A549 (cell line): ENCODE measurements around the gene SAG. TPM values are rescaled to one million over a fixed set of nuclear protein-coding genes. Genes with fewer than 3 reads are reported as not detected.
A peak's percentile ranks its signal among the peaks of the same experiment; 100 is the strongest.

Experiments
- ATAC-seq, 2 experiments: fragments of 200-7000 bp in 1 of 2; fragments of >200 bp in 1 of 2; cut with Nextera tagmentation in 1 of 2; cut with Tn5 transposase in 1 of 2; 3 replicates each; pipeline versions ENCODE4 v1.8.0 to v1.9.1; 2018 to 2020; ENCODE audit warnings: mild to moderate bottlenecking in 1 of 2, moderate library complexity in 1 of 2
- CTCF ChIA-PET: fragments of 300-600 bp; sonication (Branson Sonifier 250); formaldehyde crosslinking; extraction: SDS; loops from one replicate; lab custom pipeline; 2021; ENCODE audit warnings: antibody characterized with exemption, inconsistent platforms; lab: Yijun Ruan, JAX
- POLR2A ChIA-PET: fragments of 350-600 bp; formaldehyde crosslinking; extraction: SDS; loops from one replicate; lab custom pipeline; 2021; ENCODE audit warnings: antibody characterized with exemption, inconsistent platforms; lab: Yijun Ruan, JAX
- DNase-seq, 2 experiments: peaks; one replicate each; pipeline versions ENCODE4 v3.0.0 to v3.0.0-alpha.2; 2011 to 2016; ENCODE audit warnings: low read depth in 1 of 2, low spot score in 1 of 2
- FAIRE-seq: peaks from 2 replicates; lab custom pipeline; 2011; peaks lifted over from hg19 to GRCh38; lab: Jason Lieb, UNC
- H3K27ac ChIP-seq, 2 experiments: fragments of >200 bp; sonication (Bioruptor Twin); formaldehyde crosslinking; 3 replicates each; pipeline ENCODE4 v1.5.1; 2016 to 2017
- H3K4me1 ChIP-seq: fragments of >200 bp; sonication (Bioruptor Twin); formaldehyde crosslinking; 3 replicates; pipeline ENCODE4 v1.6.1; 2016
- H3K4me2 ChIP-seq: fragments of >200 bp; sonication (Bioruptor Twin); formaldehyde crosslinking; 3 replicates; pipeline ENCODE4 v1.6.1; 2016
- H3K4me3 ChIP-seq: fragments of >200 bp; sonication (Bioruptor Twin); formaldehyde crosslinking; 3 replicates; pipeline ENCODE4 v1.5.1; 2016
- H3K9me3 ChIP-seq: fragments of >200 bp; sonication (Bioruptor Twin); formaldehyde crosslinking; 3 replicates; pipeline ENCODE4 v1.6.1; 2016
- CBX2 ChIP-seq: fragments of 200-600 bp; sonication (generic); IDR thresholded peaks from 2 replicates; pipeline ENCODE4 v1.6.1; 2016; ENCODE audit warnings: low read depth, mild to moderate bottlenecking, borderline replicate concordance
- CBX8 ChIP-seq: fragments of 200-600 bp; sonication (generic); IDR thresholded peaks from 2 replicates; pipeline ENCODE4 v1.6.1; 2016
- CHD2 ChIP-seq: fragments of 150-350 bp; IDR thresholded peaks from 2 replicates; pipeline ENCODE4 v1.6.1; 2014; ENCODE audit warnings: low read length; ENCODE audit not compliant: partially characterized antibody
- EHF ChIP-seq: fragments of 250-450 bp; sonication (Bioruptor Pico); IDR thresholded peaks from 2 replicates; pipeline ENCODE4 v1.5.0; 2020; ENCODE audit warnings: mild to moderate bottlenecking
- EHMT2 ChIP-seq: fragments of 200-600 bp; sonication (generic); IDR thresholded peaks from 2 replicates; pipeline ENCODE4 v1.6.1; 2016; ENCODE audit warnings: antibody characterized with exemption, low read depth, mild to moderate bottlenecking, moderate library complexity
- GATA3 ChIP-seq: IDR thresholded peaks from 2 replicates; pipeline ENCODE4 v1.6.1; 2012; ENCODE audit warnings: borderline replicate concordance
- HOXB13 ChIP-seq: fragments of 250-450 bp; sonication (Bioruptor Pico); IDR thresholded peaks from 2 replicates; pipeline ENCODE4 v1.5.0; 2020; ENCODE audit warnings: low read depth, mild to moderate bottlenecking, moderate library complexity
- HOXB5 ChIP-seq: fragments of 250-450 bp; sonication (Bioruptor Pico); IDR thresholded peaks from 2 replicates; pipeline ENCODE4 v1.5.0; 2020; ENCODE audit warnings: mild to moderate bottlenecking, moderate library complexity
- KDM1A ChIP-seq: fragments of 200-600 bp; sonication (generic); IDR thresholded peaks from 2 replicates; pipeline ENCODE4 v1.6.1; 2016; ENCODE audit warnings: low read depth, mild to moderate bottlenecking
- KDM5A ChIP-seq: fragments of 200-600 bp; sonication (generic); IDR thresholded peaks from 2 replicates; pipeline ENCODE4 v1.6.1; 2016; ENCODE audit warnings: antibody characterized with exemption, mild to moderate bottlenecking
- MAFK ChIP-seq: fragments of 450-650 bp; IDR thresholded peaks from 2 replicates; pipeline ENCODE4 v1.6.1; 2014; ENCODE audit not compliant: partially characterized antibody
- MYC ChIP-seq: IDR thresholded peaks from 2 replicates; pipeline ENCODE4 v1.6.1; 2012; ENCODE audit warnings: mild to moderate bottlenecking, inconsistent platforms, low read length, improper control_type of control experiment, borderline replicate concordance
- NR3C1 ChIP-seq: fragments of >200 bp; sonication (Bioruptor Twin); formaldehyde crosslinking; IDR thresholded peaks from 3 replicates; pipeline ENCODE4 v1.6.1; 2017
- PHF8 ChIP-seq: fragments of 200-600 bp; sonication (generic); IDR thresholded peaks from 2 replicates; pipeline ENCODE4 v1.6.1; 2016; ENCODE audit warnings: low read depth, mild to moderate bottlenecking, antibody characterized with exemption, moderate library complexity, borderline replicate concordance
- RAD21 ChIP-seq, 2 experiments: fragments of >200 bp in 1 of 2; sonication (Bioruptor Twin) in 1 of 2; formaldehyde crosslinking in 1 of 2; IDR thresholded peaks in 1 of 2; conservative IDR thresholded peaks in 1 of 2; 2 replicates in 1 of 2; 3 replicates in 1 of 2; pipeline ENCODE4 v1.6.1; 2012 to 2018; ENCODE audit warnings: inconsistent platforms in 1 of 2
- REST ChIP-seq: fragments of 200-600 bp; sonication (generic); IDR thresholded peaks from 2 replicates; pipeline ENCODE4 v1.6.1; 2016; ENCODE audit warnings: antibody characterized with exemption, mild to moderate bottlenecking, moderate library complexity
- RNF2 ChIP-seq: fragments of 200-600 bp; sonication (generic); IDR thresholded peaks from 2 replicates; pipeline ENCODE4 v1.6.1; 2016; ENCODE audit warnings: low read depth, mild to moderate bottlenecking, antibody characterized with exemption, moderate library complexity, borderline replicate concordance
- SREBF2 ChIP-seq: fragments of 450-650 bp; IDR thresholded peaks from 2 replicates; pipeline ENCODE4 v1.6.1; 2014; ENCODE audit warnings: mild to moderate bottlenecking, moderate library complexity
- TFCP2L1 ChIP-seq: fragments of 250-450 bp; sonication (Bioruptor Pico); IDR thresholded peaks from 2 replicates; pipeline ENCODE4 v1.5.0; 2021; ENCODE audit warnings: mild to moderate bottlenecking
- TP53 ChIP-seq: fragments of 250-450 bp; sonication (Bioruptor Pico); IDR thresholded peaks from 2 replicates; pipeline ENCODE4 v1.5.0; 2021; ENCODE audit warnings: mild to moderate bottlenecking, moderate library complexity
- ZNF302 ChIP-seq: fragments of 250-450 bp; sonication (Bioruptor Pico); IDR thresholded peaks from 2 replicates; pipeline ENCODE4 v1.9.0; 2021; ENCODE audit warnings: inconsistent platforms, mild to moderate bottlenecking, moderate library complexity
- WGBS: methylation state at CpG from one replicate; pipeline ENCODE4 v1.1.6; 2017; ENCODE audit errors: missing lambda C conversion rate; 5-methylcytosine and 5-hydroxymethylcytosine counted together
- polyA plus RNA-seq, 4 experiments: library from polyadenylated mRNA; depleted of rRNA in 3 of 4; stranded (reverse); fragments of >200 nt; fragmentation: RNase III in 1 of 4; extraction: RNeasy Plus Mini Kit Qiagen cat#74134 plus additional on column Dnase treatment in 1 of 4; gene quantifications; 2 replicates in 3 of 4; 3 replicates in 1 of 4; pipeline ENCODE4 v1.2.3, GENCODE V29; 2011 to 2017
- TF ChIP-seq, protein P1 (sequence below): IDR thresholded peaks from 2 replicates; pipeline ENCODE4 v1.6.1; 2012; ENCODE audit warnings: low read depth, borderline replicate concordance
- TF ChIP-seq, protein P2 (sequence below): IDR thresholded peaks from 2 replicates; pipeline ENCODE4 v1.6.1; 2012
- TF ChIP-seq, protein P3 (sequence below): fragments of 450-650 bp; IDR thresholded peaks from 2 replicates; pipeline ENCODE4 v1.6.1; 2014; ENCODE audit warnings: antibody characterized with exemption
- TF ChIP-seq, protein P4 (sequence below): fragments of 250-450 bp; sonication (Bioruptor Pico); IDR thresholded peaks from 2 replicates; pipeline ENCODE4 v1.5.0; 2021; ENCODE audit warnings: mild to moderate bottlenecking, moderate library complexity, borderline replicate concordance

Gene SAG
- polyA plus RNA-seq, 2 of the 4 experiments (the other 2 are of a cell fraction) = not detected

DNA sequence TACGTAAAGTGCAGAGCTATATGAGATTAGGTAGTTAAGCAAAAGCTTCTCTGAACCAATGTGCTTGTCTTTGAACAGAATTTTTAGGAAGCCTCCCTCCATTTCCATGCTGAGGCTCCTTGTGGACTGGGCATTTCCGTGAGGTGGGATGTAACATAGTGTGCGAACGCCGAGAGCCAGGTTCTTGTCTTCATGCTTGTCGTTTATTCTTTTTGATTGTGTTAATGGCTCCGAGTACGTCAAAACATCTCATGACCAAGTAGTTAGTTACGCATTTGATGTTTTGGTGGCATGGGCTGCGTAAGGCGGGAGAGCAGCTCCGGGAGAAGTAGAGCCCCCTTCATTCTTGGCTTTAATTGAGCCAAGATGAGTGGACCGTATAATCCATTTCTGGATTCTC lies 79.6 kb downstream of the SAG start:
- TF ChIP-seq NR3C1 (no peak), KDM1A (no peak), HOXB13 (CRISPR knock-in tag) (no peak), GATA3 (no peak), RNF2 (no peak)
- TF ChIP-seq, protein P1, sequence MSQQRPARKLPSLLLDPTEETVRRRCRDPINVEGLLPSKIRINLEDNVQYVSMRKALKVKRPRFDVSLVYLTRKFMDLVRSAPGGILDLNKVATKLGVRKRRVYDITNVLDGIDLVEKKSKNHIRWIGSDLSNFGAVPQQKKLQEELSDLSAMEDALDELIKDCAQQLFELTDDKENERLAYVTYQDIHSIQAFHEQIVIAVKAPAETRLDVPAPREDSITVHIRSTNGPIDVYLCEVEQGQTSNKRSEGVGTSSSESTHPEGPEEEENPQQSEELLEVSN = no peak
- ChIA-PET CTCF (interaction anchor here (1.1 to 2.8 kb wide), 5 partner anchors 14 to 56 kb away, joined by 3 to 16 read pairs (median 4); no protein-coding TSS in a partner anchor), POLR2A (no interaction called here)
- FAIRE-seq (no peak), ATAC-seq (peak; percentile 6 to 13; a peak in 4 of 6 replicates), DNase-seq (no peak)
- peak overlapping the region; percentile 86 to 92 for H3K27ac ChIP-seq
- peaks cover 80% of the 10 kb centered on the region for H3K4me1 ChIP-seq
- 75% methylated on average over 13 of the region's 13 CpGs for WGBS
- no peaks in the 10 kb centered on the region for H3K9me3 ChIP-seq
- H3K4me3 ChIP-seq = peak overlapping the region; percentile 10; the same call in 2 of the 3 replicates
- H3K4me2 ChIP-seq = peak overlapping the region; percentile 73

DNA sequence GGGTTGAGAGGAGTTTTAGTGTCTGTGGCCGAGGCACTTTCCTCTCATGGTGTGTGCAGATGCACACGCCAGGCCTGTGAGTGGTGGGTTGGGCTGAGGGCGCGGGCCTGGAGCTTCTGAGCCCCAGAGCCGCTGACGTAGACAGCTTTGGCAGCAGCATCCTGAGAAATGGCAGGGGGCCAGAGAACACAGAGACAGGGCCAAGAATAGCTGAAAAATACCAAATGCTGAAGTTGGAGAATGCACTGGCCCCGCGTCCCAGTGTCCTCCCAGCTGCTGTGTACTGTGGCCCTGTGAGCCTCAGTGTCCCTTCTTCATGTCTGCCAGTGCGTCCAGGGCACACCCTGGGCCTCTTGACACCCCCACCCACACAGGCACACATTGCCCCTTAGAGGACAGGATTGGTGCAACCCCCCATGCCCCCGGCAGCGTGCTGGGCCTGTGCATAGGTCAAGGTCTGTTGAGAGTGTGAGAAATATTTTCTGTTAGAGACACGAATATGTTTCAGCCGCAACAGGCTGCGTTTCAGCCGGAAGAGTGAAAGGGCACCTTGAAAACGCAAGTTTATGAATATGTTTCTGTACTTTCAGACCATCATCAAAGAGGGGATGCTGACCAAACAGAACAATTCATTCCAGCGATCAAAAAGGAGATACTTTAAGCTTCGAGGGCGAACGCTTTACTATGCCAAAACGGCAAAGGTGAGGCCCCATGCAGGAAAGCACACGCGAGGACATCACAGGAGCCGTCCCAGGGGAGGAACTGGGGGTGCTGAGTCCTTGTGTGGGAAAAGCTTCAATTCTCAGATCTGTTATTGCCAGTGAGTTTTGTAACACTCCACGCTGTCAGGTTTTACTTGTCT lies 80.3 kb downstream of the SAG start:
- ChIA-PET CTCF (interaction anchor here (0.9 to 2.8 kb wide), 7 partner anchors 13 to 123 kb away, joined by 3 to 16 read pairs (median 3); no protein-coding TSS in a partner anchor), POLR2A (interaction anchor here (0.8 kb wide), 1 partner anchor 31 kb away, joined by 6 read pairs; no protein-coding TSS in a partner anchor)
- Histone ChIP-seq H3K9me3 (no peaks in the 10 kb centered on the region), H3K27ac (peak overlapping the region; percentile 86 to 92), H3K4me1 (peaks cover 74% of the 10 kb centered on the region), H3K4me2 (peak overlapping the region; percentile 73), H3K4me3 (peak overlapping the region; percentile 10; the same call in 2 of the 3 replicates)
- ATAC-seq = peak; percentile 65 to 78
- no peak for FAIRE-seq
- 46% methylated on average over 23 of the region's 25 CpGs for WGBS
- DNase-seq = peak; percentile 66 to 88
- TF ChIP-seq SREBF2 (no peak), ZNF302 (CRISPR knock-in tag) (no peak), TP53 (CRISPR knock-in tag) (no peak), MYC (no peak), TFCP2L1 (CRISPR knock-in tag) (no peak), KDM5A (no peak), CHD2 (no peak), RAD21 (conservative IDR thresholded peaks at IDR 0.05 in 1 of 2, IDR thresholded peaks at IDR 0.05 in 1 of 2) (no peak), MAFK (peak; percentile 59), REST (no peak), HOXB13 (CRISPR knock-in tag) (0 out of 2 replicates have a peak, but pooled peaks have one; percentile 30), GATA3 (peak; percentile 62; the same call in 1 of the 2 replicates), CBX2 (no peak), HOXB5 (CRISPR knock-in tag) (peak; percentile 79), KDM1A (no peak), PHF8 (no peak), CBX8 (no peak), EHMT2 (no peak), EHF (CRISPR knock-in tag) (0 out of 2 replicates have a peak, but pooled peaks have one; percentile 49)
- TF ChIP-seq, protein P2, sequence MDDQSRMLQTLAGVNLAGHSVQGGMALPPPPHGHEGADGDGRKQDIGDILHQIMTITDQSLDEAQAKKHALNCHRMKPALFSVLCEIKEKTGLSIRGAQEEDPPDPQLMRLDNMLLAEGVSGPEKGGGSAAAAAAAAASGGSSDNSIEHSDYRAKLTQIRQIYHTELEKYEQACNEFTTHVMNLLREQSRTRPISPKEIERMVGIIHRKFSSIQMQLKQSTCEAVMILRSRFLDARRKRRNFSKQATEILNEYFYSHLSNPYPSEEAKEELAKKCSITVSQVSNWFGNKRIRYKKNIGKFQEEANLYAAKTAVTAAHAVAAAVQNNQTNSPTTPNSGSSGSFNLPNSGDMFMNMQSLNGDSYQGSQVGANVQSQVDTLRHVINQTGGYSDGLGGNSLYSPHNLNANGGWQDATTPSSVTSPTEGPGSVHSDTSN = no peak
- TF ChIP-seq, protein P3, sequence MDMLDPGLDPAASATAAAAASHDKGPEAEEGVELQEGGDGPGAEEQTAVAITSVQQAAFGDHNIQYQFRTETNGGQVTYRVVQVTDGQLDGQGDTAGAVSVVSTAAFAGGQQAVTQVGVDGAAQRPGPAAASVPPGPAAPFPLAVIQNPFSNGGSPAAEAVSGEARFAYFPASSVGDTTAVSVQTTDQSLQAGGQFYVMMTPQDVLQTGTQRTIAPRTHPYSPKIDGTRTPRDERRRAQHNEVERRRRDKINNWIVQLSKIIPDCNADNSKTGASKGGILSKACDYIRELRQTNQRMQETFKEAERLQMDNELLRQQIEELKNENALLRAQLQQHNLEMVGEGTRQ = no peak
- TF ChIP-seq, protein P1 = peak; percentile 32; the same call in 1 of the 2 replicates
- TF ChIP-seq, protein P4, sequence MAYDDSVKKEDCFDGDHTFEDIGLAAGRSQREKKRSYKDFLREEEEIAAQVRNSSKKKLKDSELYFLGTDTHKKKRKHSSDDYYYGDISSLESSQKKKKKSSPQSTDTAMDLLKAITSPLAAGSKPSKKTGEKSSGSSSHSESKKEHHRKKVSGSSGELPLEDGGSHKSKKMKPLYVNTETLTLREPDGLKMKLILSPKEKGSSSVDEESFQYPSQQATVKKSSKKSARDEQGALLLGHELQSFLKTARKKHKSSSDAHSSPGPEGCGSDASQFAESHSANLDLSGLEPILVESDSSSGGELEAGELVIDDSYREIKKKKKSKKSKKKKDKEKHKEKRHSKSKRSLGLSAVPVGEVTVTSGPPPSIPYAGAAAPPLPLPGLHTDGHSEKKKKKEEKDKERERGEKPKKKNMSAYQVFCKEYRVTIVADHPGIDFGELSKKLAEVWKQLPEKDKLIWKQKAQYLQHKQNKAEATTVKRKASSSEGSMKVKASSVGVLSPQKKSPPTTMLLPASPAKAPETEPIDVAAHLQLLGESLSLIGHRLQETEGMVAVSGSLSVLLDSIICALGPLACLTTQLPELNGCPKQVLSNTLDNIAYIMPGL (CRISPR knock-in tag) = no peak
